ENCODE results near the gene ERCC2.

The ERCC2 gene

GRCh38 chr19:45401815-45402214 is 31.4 kb upstream of the ERCC2 start:
- no peak for DNase-seq (ENCODE audit: low spot score)

- DNase-seq (ENCODE audit: low spot score) = no peak
These were observed 29.8 kb upstream of the ERCC2 start for GRCh38 chr19:45400192-45400591.

- DNase-seq (ENCODE audit: low spot score) = no peak
These were observed 25.6 kb upstream of the ERCC2 start for GRCh38 chr19:45395821-45396617.

GRCh38 chr19:45391871-45392665 is 21.7 kb upstream of the ERCC2 start:
- DNase-seq (ENCODE audit: low spot score) = no peak

GRCh38 chr19:45391346-45391745 is 21.0 kb upstream of the ERCC2 start:
- DNase-seq (ENCODE audit: low spot score) = no peak

- no peak for DNase-seq (ENCODE audit: low spot score)
These were observed 15.2 kb upstream of the ERCC2 start for GRCh38 chr19:45385392-45386221.

GRCh38 chr19:45382426-45382825 is 12.1 kb upstream of the ERCC2 start:
- no peak for DNase-seq (ENCODE audit: low spot score)

- no peak for DNase-seq (ENCODE audit: low spot score)
These were observed 9.7 kb upstream of the ERCC2 start for GRCh38 chr19:45380107-45380506.

GRCh38 chr19:45376045-45376724 is 5.8 kb upstream of the ERCC2 start:
- DNase-seq (ENCODE audit: low spot score) = no peak

GRCh38 chr19:45368737-45369340 is 1.5 kb downstream of the ERCC2 start:
- no peak for DNase-seq (ENCODE audit: low spot score)

GRCh38 chr19:45368127-45368526 is 2.2 kb downstream of the ERCC2 start:
- DNase-seq (ENCODE audit: low spot score) = no peak

- DNase-seq (ENCODE audit: low spot score) = no peak
These were observed 5.7 kb downstream of the ERCC2 start for GRCh38 chr19:45364696-45365095.

- no peak for DNase-seq (ENCODE audit: low spot score)
These were observed 6.4 kb downstream of the ERCC2 start for GRCh38 chr19:45363861-45364459.

- no peak for DNase-seq (ENCODE audit: low spot score)
These were observed 8.1 kb downstream of the ERCC2 start for GRCh38 chr19:45362291-45362690.

GRCh38 chr19:45361608-45362007 is 8.8 kb downstream of the ERCC2 start:
- no peak for DNase-seq (ENCODE audit: low spot score)

GRCh38 chr19:45358213-45358792 is 12.1 kb downstream of the ERCC2 start:
- no peak for DNase-seq (ENCODE audit: low spot score)

GRCh38 chr19:45357445-45357783 is 13.0 kb downstream of the ERCC2 start:
- no peak for DNase-seq (ENCODE audit: low spot score)

- no peak for DNase-seq (ENCODE audit: low spot score)
These were observed 13.5 kb downstream of the ERCC2 start for GRCh38 chr19:45356760-45357444.

- DNase-seq (ENCODE audit: low spot score) = no peak
These were observed 14.5 kb downstream of the ERCC2 start for GRCh38 chr19:45355910-45356309.

GRCh38 chr19:45355402-45355801 is 15.0 kb downstream of the ERCC2 start:
- DNase-seq (ENCODE audit: low spot score) = no peak

Measured in activated CD4-positive, alpha-beta T cell treated with anti-CD3 and anti-CD28 coated beads, Interleukin-2, Interleukin-4, amounts not matched to agents 100 ng/mL and 50 ng/mL, durations not matched to agents 16 hours and 8 hours (primary cell).